Fibroblast of pulmonary artery (primary cell): ENCODE data around the gene PIPOX.

Experiments
- DNase-seq: peaks from one replicate; pipeline ENCODE4 v3.0.0-alpha.2; 2010; ENCODE audit warnings: low read depth
- H3K4me3 ChIP-seq: replicated peaks from 2 replicates; pipeline ENCODE4 v1.5.1; 2011; ENCODE audit warnings: low read depth, mild to moderate bottlenecking, control low read depth, low read length, moderate library complexity
- CTCF ChIP-seq: IDR thresholded peaks from 2 replicates; pipeline ENCODE4 v1.5.1; 2011; ENCODE audit warnings: mild to moderate bottlenecking, control low read depth, low read length, inconsistent platforms; ENCODE audit errors: missing control alignments

Gene PIPOX

DNA sequence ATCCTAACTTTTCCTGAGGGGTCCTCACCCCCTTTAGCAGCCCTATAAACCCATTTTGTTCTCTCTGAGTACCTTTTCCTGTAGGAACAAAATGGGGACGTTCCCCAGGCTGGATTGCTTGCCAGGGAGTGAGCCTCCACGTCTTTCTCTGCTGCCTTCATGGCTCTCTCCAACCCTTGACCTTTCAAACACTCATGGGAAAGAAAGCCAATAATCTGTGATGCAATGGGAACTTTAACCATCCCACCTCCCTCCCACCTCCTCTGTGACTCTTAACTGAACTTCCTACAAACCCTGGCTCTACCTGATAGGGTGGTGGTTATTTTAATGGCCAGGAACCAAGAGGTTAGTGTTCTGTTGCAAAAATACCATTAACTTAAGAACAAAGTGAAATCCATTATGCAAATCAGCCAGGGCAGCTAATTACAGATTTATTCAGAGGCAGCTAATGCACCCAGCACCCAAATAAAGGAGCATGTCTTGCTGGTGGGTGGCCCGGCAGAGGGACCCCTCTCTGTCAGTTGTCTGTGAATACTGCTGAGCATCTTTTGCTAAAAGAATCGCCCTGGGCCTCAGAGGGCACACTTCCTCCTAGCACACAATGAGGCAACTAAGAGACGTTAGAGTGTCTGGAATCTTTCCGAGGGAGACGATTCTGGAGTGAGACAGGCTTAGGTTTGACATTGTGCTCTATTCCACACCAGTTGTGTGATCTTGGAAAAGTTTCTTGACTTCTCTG lies 3.0 kb downstream of the PIPOX start:
- TF ChIP-seq CTCF: no peak
- DNase-seq: no peak
- no peak overlapping the region for H3K4me3 ChIP-seq

DNA sequence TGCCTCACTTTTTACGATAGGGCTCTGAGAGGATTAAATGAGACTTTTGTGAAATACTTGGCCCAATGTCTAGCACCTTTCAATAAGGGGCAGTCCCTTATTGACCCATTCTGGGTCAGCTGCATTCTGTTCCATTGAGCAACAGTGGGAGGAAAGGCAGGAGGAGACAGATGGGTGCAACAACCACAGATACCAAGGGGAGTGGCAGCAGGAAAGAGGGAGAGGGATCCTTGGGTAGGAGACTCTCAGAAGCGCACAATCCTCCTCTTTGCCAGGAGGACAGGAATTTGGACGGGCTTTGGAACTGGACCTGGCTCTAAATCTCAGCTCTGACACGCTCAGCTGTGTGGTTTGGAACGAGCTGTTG lies 3.5 kb downstream of the PIPOX start:
- TF ChIP-seq CTCF: no peak
- no peak overlapping the region for H3K4me3 ChIP-seq
- no peak for DNase-seq

GRCh38 chr17:29048440-29049368 lies 5.8 kb downstream of the PIPOX start:
- DNase-seq: no peak
- TF ChIP-seq CTCF: no peak
- H3K4me3 ChIP-seq: no peak overlapping the region

DNA sequence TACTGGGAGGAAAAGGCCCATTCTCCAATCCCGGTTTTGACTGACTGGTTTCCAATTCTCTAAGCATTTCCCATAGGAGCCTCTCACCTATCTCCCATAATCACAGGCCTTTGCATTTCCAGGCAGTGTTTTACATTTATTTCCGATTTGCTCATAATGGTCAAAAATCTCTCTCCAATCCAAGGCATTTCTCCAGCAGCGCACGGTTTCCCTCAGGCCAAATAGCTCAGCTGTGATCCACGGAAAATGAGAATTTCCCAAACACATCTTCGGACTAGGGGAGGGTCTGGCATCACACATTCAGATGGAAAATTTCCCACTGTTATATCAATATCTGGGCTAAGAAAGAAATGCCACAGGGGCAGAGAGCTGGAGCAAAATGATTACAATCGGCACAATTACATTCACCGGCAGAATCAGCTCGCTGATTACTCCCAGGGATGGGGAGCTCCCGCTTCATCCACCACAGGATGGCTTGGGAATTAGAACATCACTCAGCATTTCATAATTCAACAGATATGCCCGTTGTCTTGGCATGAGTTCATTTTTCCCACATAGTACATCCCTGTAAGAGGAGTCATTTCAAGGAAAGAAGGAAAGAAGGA lies 6.7 kb downstream of the PIPOX start:
- no peak overlapping the region for H3K4me3 ChIP-seq
- TF ChIP-seq CTCF: no peak
- DNase-seq: peak; percentile 26

DNA sequence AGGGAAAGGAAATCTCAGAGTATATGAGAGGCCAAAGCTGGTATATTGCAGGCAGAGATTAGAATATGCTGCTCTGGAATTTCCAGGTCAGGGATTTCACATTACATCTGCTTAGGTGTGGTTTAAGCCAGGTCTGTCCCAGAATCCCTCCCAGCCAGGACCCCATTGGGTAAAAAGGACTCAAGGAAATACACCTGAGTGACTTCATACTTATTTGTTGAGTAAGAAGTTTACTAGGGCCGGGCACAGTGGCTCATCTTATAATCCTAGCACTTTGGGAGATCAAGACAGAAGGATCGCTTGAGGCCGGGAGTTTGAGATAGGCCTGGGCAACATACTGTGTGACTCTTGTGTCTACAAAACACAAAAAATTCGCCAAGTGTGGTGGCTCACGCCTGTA lies 7.2 kb downstream of the PIPOX start:
- DNase-seq: no peak
- no peak overlapping the region for H3K4me3 ChIP-seq
- TF ChIP-seq CTCF: no peak

DNA sequence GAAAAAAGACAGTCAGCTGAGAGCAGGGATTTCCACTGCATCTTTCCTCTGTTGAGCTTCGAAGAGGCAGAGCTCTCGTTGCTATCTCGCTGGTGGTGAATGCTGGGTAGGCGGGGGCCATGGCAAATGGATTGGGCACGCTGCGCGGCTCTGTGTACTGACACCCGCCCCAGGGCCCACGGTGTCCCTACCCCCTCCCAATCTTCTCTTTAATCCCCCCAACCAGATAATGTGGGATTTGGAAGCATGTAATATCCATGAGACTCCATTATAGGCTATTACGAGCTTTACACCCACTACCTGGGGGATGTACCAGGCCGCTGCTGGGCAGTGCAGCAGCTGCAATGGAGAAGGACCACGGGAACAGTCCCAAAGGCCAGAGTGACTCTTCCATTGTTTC lies 8.3 kb downstream of the PIPOX start:
- no peak for TF ChIP-seq CTCF
- no peak for DNase-seq
- H3K4me3 ChIP-seq: no peak overlapping the region
